DMS 273 (cell line): Measurements from ENCODE around the gene TMEM123.

Experiments used
- DNase-seq: peaks from one replicate; lab custom pipeline; 2025; ENCODE audit not compliant: unreplicated experiment; lab: John Stamatoyannopoulos, UW

The TMEM123 gene

GRCh38 chr11:102399189-102399588, 53.4 kb downstream of the TMEM123 start:
- no peak for DNase-seq

- DNase-seq: no peak
These were observed 54.3 kb downstream of the TMEM123 start for GRCh38 chr11:102398297-102398696.

- no peak for DNase-seq
These were observed 55.6 kb downstream of the TMEM123 start for GRCh38 chr11:102396708-102397563.

GRCh38 chr11:102395720-102396393, 56.7 kb downstream of the TMEM123 start:
- DNase-seq: no peak

GRCh38 chr11:102393272-102393730, 59.3 kb downstream of the TMEM123 start:
- DNase-seq: no peak

GRCh38 chr11:102391549-102392237, 60.9 kb downstream of the TMEM123 start:
- DNase-seq: no peak

- DNase-seq: peak; percentile 67
These were observed 61.7 kb downstream of the TMEM123 start for GRCh38 chr11:102390667-102391465.

- DNase-seq: no peak
These were observed 63.3 kb downstream of the TMEM123 start for GRCh38 chr11:102389253-102389652.

- no peak for DNase-seq
These were observed 65.4 kb downstream of the TMEM123 start for GRCh38 chr11:102387043-102387781.

GRCh38 chr11:102386136-102386734, 66.3 kb downstream of the TMEM123 start:
- DNase-seq: no peak

- no peak for DNase-seq
These were observed 67.2 kb downstream of the TMEM123 start for GRCh38 chr11:102385085-102386007.

GRCh38 chr11:102384419-102385079, 68.0 kb downstream of the TMEM123 start:
- no peak for DNase-seq

GRCh38 chr11:102383839-102384238, 68.7 kb downstream of the TMEM123 start:
- no peak for DNase-seq

- no peak for DNase-seq
These were observed 70.2 kb downstream of the TMEM123 start for GRCh38 chr11:102382384-102382783.

- no peak for DNase-seq
These were observed 73.7 kb downstream of the TMEM123 start for GRCh38 chr11:102378818-102379217.

GRCh38 chr11:102377891-102378290, 74.7 kb downstream of the TMEM123 start:
- no peak for DNase-seq

- no peak for DNase-seq
These were observed 76.7 kb downstream of the TMEM123 start for GRCh38 chr11:102375720-102376399.
